ENCODE results near the gene EOMES. TPM values are rescaled to one million over a fixed set of nuclear protein-coding genes. Genes with fewer than 3 reads are reported as not detected.

EOMES gene
- total and polyA plus RNA-seq, 2 of the 8 experiments (the other 6 are each of a cell fraction or from before 2014, with no cell fraction given): 0.09 to 0.47 TPM

DNA sequence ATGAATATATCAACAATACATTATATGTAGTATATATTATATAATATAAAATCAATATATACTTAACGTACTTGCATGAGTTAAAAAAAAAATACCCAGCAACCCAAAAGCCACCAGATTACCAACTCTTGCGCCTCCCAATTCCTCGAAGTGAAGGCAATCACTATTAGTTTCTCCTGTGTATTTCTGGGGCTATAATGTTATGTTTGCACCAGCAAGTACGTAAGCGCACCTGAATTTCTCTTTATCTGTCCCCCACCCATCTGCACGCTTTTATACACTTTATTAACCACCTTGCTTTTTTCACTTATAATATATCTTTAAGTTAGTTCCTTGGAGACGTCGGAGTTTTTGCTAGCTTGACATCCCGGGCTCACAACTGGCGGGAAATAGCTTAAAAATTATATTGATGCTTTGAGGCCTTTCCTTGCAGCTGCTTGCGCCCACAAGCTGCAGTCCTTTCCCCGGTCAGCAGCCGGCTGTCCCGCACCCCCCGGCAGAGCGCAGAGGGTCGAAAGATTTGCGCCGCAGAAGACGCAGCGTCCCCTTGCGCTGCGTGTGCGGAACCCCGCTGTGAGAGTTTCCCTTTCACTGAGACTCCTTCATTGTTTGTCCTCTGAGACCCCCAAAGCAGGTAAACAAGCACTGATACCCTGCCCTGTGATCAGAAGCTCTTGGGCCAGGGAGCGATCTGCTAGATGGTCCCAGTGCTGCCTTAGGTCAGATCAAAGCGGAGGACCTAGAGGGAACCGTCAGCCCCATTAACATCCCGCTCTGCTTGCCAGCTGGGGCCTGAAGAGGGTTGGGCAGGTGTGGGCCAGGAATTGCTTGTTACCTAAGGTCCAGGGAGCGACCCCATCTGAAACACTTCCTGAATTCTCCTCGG lies 8.9 kb upstream of the EOMES start (continued):
- TF ChIP-seq HDAC6 (IDR thresholded peaks at IDR 0.05; ENCODE audit: low read depth, low read length) (no peak), NRF1 (IDR thresholded peaks at IDR 0.05; ENCODE audit: low read depth, low read length) (no peak), JUN (IDR thresholded peaks at IDR 0.05; ENCODE audit: low read depth, low read length) (no peak), POLR2A (IDR thresholded peaks at IDR 0.05; ENCODE audit: control extremely low read depth in 1 of 2, low read depth in 2 of 2, low read length in 2 of 2) (no peak), CTBP2 (IDR thresholded peaks at IDR 0.05; ENCODE audit: borderline replicate concordance, insufficient read depth, insufficient read length, low read length) (no peak), CREB1 (IDR thresholded peaks at IDR 0.05) (0 out of 2 replicates have a peak, but pooled peaks have one; percentile 13), EGR1 (IDR thresholded peaks at IDR 0.05; ENCODE audit: borderline replicate concordance, low read depth, low read length) (no peak), KDM1A (IDR thresholded peaks at IDR 0.05; ENCODE audit: borderline replicate concordance, low read length) (peak; percentile 22; the same call in 1 of the 2 replicates), MAFK (IDR thresholded peaks at IDR 0.05; ENCODE audit: low read depth, low read length) (no peak), POU5F1 (IDR thresholded peaks at IDR 0.05; ENCODE audit: low read depth, low read length) (no peak), BACH1 (IDR thresholded peaks at IDR 0.05; ENCODE audit: low read length) (no peak), RFX5 (IDR thresholded peaks at IDR 0.05; ENCODE audit: borderline replicate concordance, low read depth, low read length) (no peak), SP1 (IDR thresholded peaks at IDR 0.05; ENCODE audit: low read depth, low read length) (no peak), POLR2AphosphoS5 (IDR thresholded peaks at IDR 0.05; ENCODE audit: low read depth, low read length) (no peak), HDAC2 (IDR thresholded peaks at IDR 0.05; ENCODE audit: borderline replicate concordance in 1 of 2, low read depth in 2 of 2, low read length in 2 of 2) (no peak), SUZ12 (IDR thresholded peaks at IDR 0.05; ENCODE audit: low read length) (peak; percentile 85), CEBPB (IDR thresholded peaks at IDR 0.05; ENCODE audit: low read depth, low read length) (no peak), KDM4A (IDR thresholded peaks at IDR 0.05; ENCODE audit: low read depth, low read length, severe bottlenecking) (no peak), SIRT6 (IDR thresholded peaks at IDR 0.05; ENCODE audit: low read length) (no peak)
- TF ChIP-seq, protein P1, sequence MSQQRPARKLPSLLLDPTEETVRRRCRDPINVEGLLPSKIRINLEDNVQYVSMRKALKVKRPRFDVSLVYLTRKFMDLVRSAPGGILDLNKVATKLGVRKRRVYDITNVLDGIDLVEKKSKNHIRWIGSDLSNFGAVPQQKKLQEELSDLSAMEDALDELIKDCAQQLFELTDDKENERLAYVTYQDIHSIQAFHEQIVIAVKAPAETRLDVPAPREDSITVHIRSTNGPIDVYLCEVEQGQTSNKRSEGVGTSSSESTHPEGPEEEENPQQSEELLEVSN (IDR thresholded peaks at IDR 0.05): no peak

Measured in H1 (cell line).